ENCODE results near the gene CATSPER4.
A peak's percentile ranks its signal among the peaks of the same experiment; 100 is the strongest.
"Not testable (repeated sequence)": the region's sequence is repeated elsewhere in the genome, so short reads cannot be mapped to it uniquely, and the experiment has no call there.

Gene CATSPER4

GRCh38 chr1:26218906-26219494 lies 28.6 kb downstream of the CATSPER4 start:
- Histone ChIP-seq H3K36me3 (no peaks in the 10 kb centered on the region), H3K4me3 (no peak overlapping the region), H3K9me3 (no peaks in the 10 kb centered on the region), H3K27me3 (peaks cover 0 to 33% of the 10 kb centered on the region in 2 donors), H3K4me1 (peaks cover 0 to 4% (median 0%) of the 10 kb centered on the region in 4 donors), H3K27ac (no peak overlapping the region)
- no peak for TF ChIP-seq CTCF (IDR thresholded peaks at IDR 0.05)
- no peak for DNase-seq
- intact Hi-C loops (cut with DNase I; ENCODE audit: low total_unique reads) = no loop called here

GRCh38 chr1:26220199-26220912 lies 30.0 kb downstream of the CATSPER4 start:
- peaks cover 0 to 43% of the 10 kb centered on the region in 2 donors for H3K27me3 ChIP-seq
- DNase-seq = no peak
- no peak for TF ChIP-seq CTCF (IDR thresholded peaks at IDR 0.05)

GRCh38 chr1:26221094-26221493 lies 30.7 kb downstream of the CATSPER4 start:
- no peaks in the 10 kb centered on the region for H3K9me3 ChIP-seq
- no peak for DNase-seq
- H3K4me3 ChIP-seq = no peak overlapping the region
- intact Hi-C loops (cut with DNase I; ENCODE audit: low total_unique reads) = no loop called here
- peaks cover 0 to 16% (median 7%) of the 10 kb centered on the region in 4 donors for H3K4me1 ChIP-seq
- no peak for TF ChIP-seq CTCF (IDR thresholded peaks at IDR 0.05)
- no peaks in the 10 kb centered on the region for H3K36me3 ChIP-seq
- H3K27me3 ChIP-seq = peaks cover 0 to 49% of the 10 kb centered on the region in 2 donors
- H3K27ac ChIP-seq = no peak overlapping the region

More at GRCh38 chr1:26220199-26220912, 30.0 kb downstream of the CATSPER4 start:
- H3K4me3 ChIP-seq = no peak overlapping the region
- H3K9me3 ChIP-seq = no peaks in the 10 kb centered on the region
- no peaks in the 10 kb centered on the region for H3K36me3 ChIP-seq
- H3K4me1 ChIP-seq = peaks cover 0 to 10% (median 2%) of the 10 kb centered on the region in 4 donors
- intact Hi-C loops (cut with DNase I; ENCODE audit: low total_unique reads) = no loop called here
- no peak overlapping the region for H3K27ac ChIP-seq

DNA sequence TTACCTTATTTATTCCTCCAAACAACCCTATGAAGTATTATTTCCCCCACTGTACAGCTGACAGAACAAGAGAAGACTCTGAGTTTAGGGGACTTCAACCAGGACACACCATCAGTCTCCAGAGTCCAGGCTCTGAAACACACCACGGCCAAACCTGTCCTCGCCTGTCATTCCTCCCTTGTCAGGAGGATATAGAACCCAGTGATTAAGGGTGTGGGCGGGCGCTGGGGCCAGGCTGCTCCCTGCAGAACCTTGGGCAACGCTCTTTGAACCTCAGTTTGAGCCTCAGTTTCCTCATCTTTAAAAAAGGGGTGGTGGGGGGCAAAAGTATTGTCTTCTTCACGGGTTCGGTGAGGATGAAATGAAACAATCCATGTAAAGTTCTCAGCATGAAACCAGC lies 34.2 kb downstream of the CATSPER4 start:
- no peak for DNase-seq
- no peak for TF ChIP-seq CTCF (IDR thresholded peaks at IDR 0.05)
- no peak overlapping the region for H3K4me3 ChIP-seq
- H3K27ac ChIP-seq = no peak overlapping the region
- no peaks in the 10 kb centered on the region for H3K9me3 ChIP-seq
- peaks cover 0 to 60% of the 10 kb centered on the region in 2 donors for H3K27me3 ChIP-seq
- H3K4me1 ChIP-seq = peaks cover 0 to 12% (median 7%) of the 10 kb centered on the region in 4 donors
- no peaks in the 10 kb centered on the region for H3K36me3 ChIP-seq
- intact Hi-C loops (cut with DNase I; ENCODE audit: low total_unique reads) = loop anchor here (5.0 kb wide), 1 partner anchor 52 kb away; the partner anchor contains the start of gene ZNF593OS

DNA sequence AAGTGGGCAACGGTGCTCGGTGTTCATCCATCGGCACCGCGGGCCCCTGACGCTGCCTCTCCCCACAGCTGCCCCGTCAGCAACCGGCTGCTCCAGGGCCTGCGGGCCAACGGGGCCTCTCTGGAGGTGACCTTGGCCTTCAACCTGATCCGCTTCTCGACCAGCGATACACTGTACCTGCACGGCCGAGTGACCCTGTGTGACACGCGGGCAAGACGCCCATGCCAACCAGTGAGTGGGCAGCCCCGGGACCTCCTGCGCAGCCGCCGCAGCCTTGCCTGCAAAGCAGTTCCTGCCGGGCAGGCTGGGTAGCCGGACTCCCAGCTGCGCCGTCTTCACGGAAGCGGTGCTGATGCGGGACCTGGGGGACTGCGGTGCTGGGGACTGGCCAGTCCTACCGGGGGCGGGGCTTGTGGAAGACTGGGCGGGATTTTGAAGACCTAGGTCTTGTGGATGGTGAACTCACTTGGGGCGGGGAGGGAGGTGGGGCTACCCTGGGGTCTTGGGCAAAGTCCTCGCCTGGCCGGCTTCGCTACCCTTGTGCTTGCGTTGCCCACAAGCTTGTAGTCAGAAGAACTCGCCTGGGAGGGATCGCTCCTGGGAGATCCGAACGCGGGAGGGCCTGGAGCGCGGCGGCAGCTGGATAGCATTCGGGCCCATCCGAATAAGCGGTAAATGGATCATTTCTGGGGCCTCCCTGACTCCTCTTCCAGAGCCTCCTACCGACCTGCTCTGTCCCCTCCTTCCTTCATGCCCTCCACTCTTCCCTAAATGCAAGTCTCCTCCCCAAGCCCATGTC lies 34.8 kb downstream of the CATSPER4 start:
- Histone ChIP-seq H3K4me1 (peaks cover 0 to 12% (median 7%) of the 10 kb centered on the region in 4 donors), H3K27ac (no peak overlapping the region), H3K27me3 (peaks cover 0 to 54% of the 10 kb centered on the region in 2 donors), H3K4me3 (peak overlapping the region; percentile 35 to 42), H3K9me3 (no peaks in the 10 kb centered on the region), H3K36me3 (no peaks in the 10 kb centered on the region)
- DNase-seq = peak in 1 of 2 donors; percentile 39
- intact Hi-C loops (cut with DNase I; ENCODE audit: low total_unique reads) = loop anchor here (5.0 kb wide), 1 partner anchor 53 kb away; the partner anchor contains the start of gene ZNF593OS
- TF ChIP-seq CTCF (IDR thresholded peaks at IDR 0.05) = no peak

DNA sequence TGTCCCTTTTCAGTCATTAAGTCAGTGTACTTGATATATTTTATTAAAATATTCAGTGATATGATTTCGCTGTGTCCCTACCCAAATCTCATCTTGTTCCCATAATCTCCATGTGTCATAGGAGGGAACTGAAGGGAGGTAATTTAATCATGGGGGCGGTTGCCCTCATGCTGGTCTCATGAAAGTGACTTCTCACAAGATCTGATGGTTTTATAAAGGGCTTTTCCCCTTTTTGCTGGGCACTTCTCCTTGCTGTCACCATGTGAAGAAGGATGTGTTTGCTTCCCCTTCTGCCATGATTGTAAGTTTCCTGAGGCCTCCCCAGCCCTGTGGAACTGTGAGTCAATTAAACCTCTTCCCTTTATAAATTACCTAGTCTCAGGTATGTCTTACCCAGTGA lies 40.3 kb downstream of the CATSPER4 start:
- H3K4me3 ChIP-seq; H3K36me3 ChIP-seq; H3K27ac ChIP-seq; DNase-seq; intact Hi-C loops (cut with DNase I; ENCODE audit: low total_unique reads); H3K9me3 ChIP-seq: not testable (repeated sequence)
- Histone ChIP-seq H3K27me3 (peaks cover 0 to 29% of the 10 kb centered on the region in 2 donors), H3K4me1 (peaks cover 0 to 14% (median 5%) of the 10 kb centered on the region in 4 donors)
